ENCODE data around the gene BHLHA15. TPM values are rescaled to one million over a fixed set of nuclear protein-coding genes. Genes with fewer than 3 reads are reported as not detected.

Gene BHLHA15
- total RNA-seq, 1 experiment from 2014 or later, result 2.8 TPM

DNA sequence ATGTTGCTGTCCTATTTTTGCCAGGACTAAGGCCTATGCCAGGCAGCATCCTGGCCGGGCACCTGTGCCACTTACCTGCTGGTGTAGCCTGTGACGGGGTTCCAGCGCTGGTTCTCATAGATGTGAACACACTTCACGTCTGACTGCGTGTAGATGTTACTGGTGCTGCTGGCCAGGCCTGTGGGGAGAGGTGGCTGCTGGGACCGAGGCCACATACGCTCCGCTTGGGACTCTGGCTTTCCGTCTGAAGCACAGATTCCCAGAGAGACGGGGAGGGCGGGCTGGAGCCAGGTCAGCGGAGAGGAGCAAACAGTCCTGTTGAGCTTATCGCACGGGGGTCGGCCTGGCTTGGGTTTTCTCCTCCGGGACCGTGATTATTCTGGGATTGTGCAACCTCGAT is 16.7 kb downstream of the BHLHA15 start:
- TF ChIP-seq ATF3 (CRISPR knock-in tag; conservative IDR thresholded peaks at IDR 0.05) (no peak), NFE2L1 (CRISPR knock-in tag; IDR thresholded peaks at IDR 0.05) (no peak), ZNF317 (CRISPR knock-in tag; IDR thresholded peaks at IDR 0.05; ENCODE audit: borderline replicate concordance, low read depth) (no peak), HMGXB4 (CRISPR knock-in tag; IDR thresholded peaks at IDR 0.05) (no peak), USF1 (CRISPR knock-in tag; IDR thresholded peaks at IDR 0.05) (no peak), EMX1 (CRISPR knock-in tag; IDR thresholded peaks at IDR 0.05) (no peak), ATF2 (CRISPR knock-in tag; IDR thresholded peaks at IDR 0.05; ENCODE audit: borderline replicate concordance, low read depth) (no peak), FOXK1 (CRISPR knock-in tag; IDR thresholded peaks at IDR 0.05) (no peak), IRF1 (CRISPR knock-in tag; IDR thresholded peaks at IDR 0.05) (no peak), OVOL2 (CRISPR knock-in tag; IDR thresholded peaks at IDR 0.05; ENCODE audit: borderline replicate concordance) (no peak), MAX (CRISPR knock-in tag; IDR thresholded peaks at IDR 0.05) (no peak), ZNF532 (CRISPR knock-in tag; IDR thresholded peaks at IDR 0.05; ENCODE audit: borderline replicate concordance) (no peak), CTCF (IDR thresholded peaks at IDR 0.05) (no peak), ATF1 (CRISPR knock-in tag; IDR thresholded peaks at IDR 0.05) (no peak), TEAD4 (CRISPR knock-in tag; IDR thresholded peaks at IDR 0.05) (no peak)
- TF ChIP-seq, protein P1, sequence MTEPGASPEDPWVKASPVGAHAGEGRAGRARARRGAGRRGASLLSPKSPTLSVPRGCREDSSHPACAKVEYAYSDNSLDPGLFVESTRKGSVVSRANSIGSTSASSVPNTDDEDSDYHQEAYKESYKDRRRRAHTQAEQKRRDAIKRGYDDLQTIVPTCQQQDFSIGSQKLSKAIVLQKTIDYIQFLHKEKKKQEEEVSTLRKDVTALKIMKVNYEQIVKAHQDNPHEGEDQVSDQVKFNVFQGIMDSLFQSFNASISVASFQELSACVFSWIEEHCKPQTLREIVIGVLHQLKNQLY (CRISPR knock-in tag; IDR thresholded peaks at IDR 0.05), result no peak
- TF ChIP-seq, protein P2, sequence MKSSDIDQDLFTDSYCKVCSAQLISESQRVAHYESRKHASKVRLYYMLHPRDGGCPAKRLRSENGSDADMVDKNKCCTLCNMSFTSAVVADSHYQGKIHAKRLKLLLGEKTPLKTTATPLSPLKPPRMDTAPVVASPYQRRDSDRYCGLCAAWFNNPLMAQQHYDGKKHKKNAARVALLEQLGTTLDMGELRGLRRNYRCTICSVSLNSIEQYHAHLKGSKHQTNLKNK (CRISPR knock-in tag; IDR thresholded peaks at IDR 0.05), result no peak
- Mint-ChIP-seq H3K4me3 (no peak overlapping the region), H3K36me3 (no peaks in the 10 kb centered on the region), H3K27ac (no peak overlapping the region), H3K4me1 (no peaks in the 10 kb centered on the region), H3K27me3 (ENCODE audit: low read depth) (no peaks in the 10 kb centered on the region), H3K9me3 (no peaks in the 10 kb centered on the region)
- ChIA-PET POLR2A (no interaction called here), CTCF (no interaction called here)
- ATAC-seq (no peak), DNase-seq (ENCODE audit: low spot score) (no peak)

Data from WTC11 (cell line).